SK-N-SH (cell line): ENCODE results near the gene RSU1. TPM values are rescaled to one million over a fixed set of nuclear protein-coding genes. Genes with fewer than 3 reads are reported as not detected.

Source experiments
- CTCF ChIA-PET: fragments of 300-600, 350-600 bp; formaldehyde crosslinking; extraction: SDS; loops from one replicate; lab custom pipeline; 2021; lab: Yijun Ruan, JAX
- POLR2A ChIA-PET: fragments of 350-600 bp; sonication (Branson Sonifier 250); formaldehyde crosslinking; extraction: SDS; loops from one replicate; lab custom pipeline; 2020; ENCODE audit warnings: antibody characterized with exemption, inconsistent platforms; lab: Yijun Ruan, JAX
- DNase-seq: peaks from one replicate; pipeline ENCODE4 v3.0.0; 2012
- H2AFZ ChIP-seq: fragments of 200-600 bp; sonication (generic); 2 replicates; pipeline ENCODE4 v1.8.1; 2016; ENCODE audit warnings: antibody characterized with exemption, mild to moderate bottlenecking, low read depth
- H3F3A ChIP-seq: fragments of 200-600 bp; sonication (generic); replicated peaks from 2 replicates; pipeline ENCODE3; 2016; ENCODE audit warnings: antibody characterized with exemption, mild to moderate bottlenecking; ENCODE audit not compliant: insufficient read depth
- H3K27ac ChIP-seq, 2 experiments: fragments of 200-500 bp in 1 of 2; fragments of 200-600 bp in 1 of 2; sonication (Bioruptor generic) in 1 of 2; sonication (generic), shearing (Covaris generic) in 1 of 2; 2 replicates each; pipeline versions ENCODE4 v1.5.1 to v1.6.1; 2014 to 2016; ENCODE audit warnings: low read depth in 2 of 2, inconsistent platforms in 1 of 2, low read length in 1 of 2, mild to moderate bottlenecking in 1 of 2, mixed read lengths in 1 of 2
- H3K27me3 ChIP-seq: fragments of 200-600 bp; sonication (generic), shearing (Covaris generic); 2 replicates; pipeline ENCODE4 v1.6.1; 2016; ENCODE audit warnings: mixed run types; ENCODE audit not compliant: insufficient read depth
- H3K36me3 ChIP-seq, 2 experiments: fragments of 200-500 bp in 1 of 2; fragments of 200-600 bp in 1 of 2; sonication (Bioruptor generic) in 1 of 2; sonication (generic) in 1 of 2; replicated peaks in 1 of 2; 2 replicates each; pipeline versions ENCODE3 to v1.5.1; 2014 to 2016; ENCODE audit warnings: low read length in 1 of 2, mild to moderate bottlenecking in 1 of 2; ENCODE audit not compliant: insufficient read depth in 2 of 2, control insufficient read depth in 1 of 2
- H3K4me1 ChIP-seq, 2 experiments: fragments of 200-500 bp in 1 of 2; fragments of 200-600 bp in 1 of 2; sonication (Bioruptor generic) in 1 of 2; sonication (generic), shearing (Covaris generic) in 1 of 2; 2 replicates each; pipeline versions ENCODE4 v1.5.1 to v1.6.1; 2014 to 2016; ENCODE audit warnings: low read depth in 1 of 2, low read length in 1 of 2, mixed run types in 1 of 2; ENCODE audit not compliant: insufficient read depth in 2 of 2, control insufficient read depth in 1 of 2
- H3K4me2 ChIP-seq: fragments of 200-600 bp; sonication (generic), shearing (Covaris generic); 2 replicates; pipeline ENCODE4 v1.6.1; 2017; ENCODE audit warnings: mixed run types
- H3K4me3 ChIP-seq, 2 experiments: fragments of 200-500 bp in 1 of 2; fragments of 200-600 bp in 1 of 2; sonication (Bioruptor generic) in 1 of 2; sonication (generic), shearing (Covaris generic) in 1 of 2; 2 replicates each; pipeline versions ENCODE4 v1.5.1 to v1.8.1; 2014 to 2016; ENCODE audit warnings: low read depth in 2 of 2, inconsistent platforms in 1 of 2, low read length in 1 of 2, mild to moderate bottlenecking in 1 of 2, mixed read lengths in 1 of 2, moderate library complexity in 1 of 2
- H3K79me2 ChIP-seq: fragments of 200-600 bp; sonication (generic); 2 replicates; pipeline ENCODE4 v1.8.1; 2017; ENCODE audit warnings: mild to moderate bottlenecking; ENCODE audit not compliant: insufficient read depth
- H3K9ac ChIP-seq: fragments of 200-600 bp; sonication (generic); 2 replicates; pipeline ENCODE4 v1.6.1; 2017; ENCODE audit warnings: mixed run types
- H3K9me2 ChIP-seq: fragments of 200-600 bp; sonication (generic); 2 replicates; pipeline ENCODE4 v1.6.1; 2017; ENCODE audit warnings: mixed run types
- H3K9me3 ChIP-seq: fragments of 200-600 bp; sonication (generic); 2 replicates; pipeline ENCODE4 v1.6.1; 2017; ENCODE audit warnings: mixed run types, mild to moderate bottlenecking, moderate library complexity
- H4K20me1 ChIP-seq: fragments of 200-600 bp; sonication (generic); 2 replicates; pipeline ENCODE4 v1.6.1; 2017; ENCODE audit warnings: mild to moderate bottlenecking, mixed run types; ENCODE audit not compliant: insufficient read depth
- EP300 ChIP-seq, 2 experiments: IDR thresholded peaks; 2 replicates each; pipeline versions ENCODE4 v1.4.0 to v1.6.1; 2012; ENCODE audit warnings: borderline replicate concordance in 1 of 2, low read depth in 1 of 2, low read length in 1 of 2
- IRF3 ChIP-seq: fragments of 150-350 bp; IDR thresholded peaks from 2 replicates; pipeline ENCODE4 v1.6.1; 2016; ENCODE audit warnings: mild to moderate bottlenecking, low read depth, low read length
- MAX ChIP-seq: IDR thresholded peaks from 2 replicates; pipeline ENCODE4 v1.4.0; 2012; ENCODE audit warnings: low read depth
- MEF2A ChIP-seq: IDR thresholded peaks from 2 replicates; pipeline ENCODE4 v1.4.0; 2012; ENCODE audit warnings: low read depth, borderline replicate concordance
- MXI1 ChIP-seq: IDR thresholded peaks from 2 replicates; pipeline ENCODE4 v1.6.1; 2012; ENCODE audit warnings: mild to moderate bottlenecking, low read depth, low read length, improper control_type of control experiment
- NFIC ChIP-seq: IDR thresholded peaks from 2 replicates; pipeline ENCODE4 v1.4.0; 2012; ENCODE audit warnings: borderline replicate concordance
- PBX3 ChIP-seq: IDR thresholded peaks from 2 replicates; pipeline ENCODE4; 2012
- POLR2AphosphoS5 ChIP-seq: IDR thresholded peaks from 2 replicates; pipeline ENCODE4 v1.6.1; 2012; ENCODE audit warnings: low read depth, low read length
- SIN3A ChIP-seq: IDR thresholded peaks from 2 replicates; pipeline ENCODE4 v1.6.1; 2012; ENCODE audit warnings: low read depth, mild to moderate bottlenecking, low read length, moderate library complexity, borderline replicate concordance
- SMC3 ChIP-seq: IDR thresholded peaks from 2 replicates; pipeline ENCODE4 v1.6.1; 2012; ENCODE audit warnings: low read depth, low read length, improper control_type of control experiment
- TAF1 ChIP-seq: IDR thresholded peaks from 2 replicates; pipeline ENCODE4 v1.6.1; 2012; ENCODE audit warnings: low read depth, mild to moderate bottlenecking, low read length, moderate library complexity, borderline replicate concordance
- TCF12 ChIP-seq: IDR thresholded peaks from 2 replicates; pipeline ENCODE4 v1.4.0; 2012
- USF1 ChIP-seq: IDR thresholded peaks from 2 replicates; pipeline ENCODE4 v1.4.0; 2012; ENCODE audit warnings: low read depth, borderline replicate concordance
- USF2 ChIP-seq: fragments of 150-350 bp; IDR thresholded peaks from 2 replicates; pipeline ENCODE4 v1.6.1; 2017; ENCODE audit warnings: antibody characterized with exemption, low read length, low read depth, borderline replicate concordance
- YY1 ChIP-seq: IDR thresholded peaks from 2 replicates; pipeline ENCODE4 v1.4.0; 2012; ENCODE audit warnings: low read depth, mild to moderate bottlenecking
- ZBTB33 ChIP-seq: IDR thresholded peaks from 2 replicates; pipeline ENCODE4 v1.4.0; 2012; ENCODE audit warnings: low read depth, borderline replicate concordance
- WGBS: methylation state at CpG from one replicate; pipeline ENCODE4 v1.1.6; 2017; ENCODE audit warnings: low lambda C conversion rate; 5-methylcytosine and 5-hydroxymethylcytosine counted together
- polyA plus RNA-seq, 3 experiments: library from polyadenylated mRNA; depleted of rRNA; stranded (reverse); fragments of >200 nt; gene quantifications; 2 replicates each; pipeline ENCODE4 v1.2.3, GENCODE V29; 2012

Gene RSU1
- polyA plus RNA-seq, 1 of the 3 experiments (the other 2 are of a cell fraction) = 59.8 TPM

- TF ChIP-seq IRF3 (no peak), MEF2A (no peak)
- TF ChIP-seq, all 33 proteins: peak for 0
Measured at GRCh38 chr10:16822726-16823360, 5.6 kb upstream of the RSU1 start (continued).

- Histone ChIP-seq H3K36me3 (peaks cover 0 to 10% of the 10 kb centered on the region in 2 experiments), H3F3A (peaks cover 4% of the 10 kb centered on the region), H3K9me2 (no peaks in the 10 kb centered on the region), H3K4me3 (no peak overlapping the region), H3K27me3 (no peaks in the 10 kb centered on the region), H3K27ac (no peak overlapping the region), H3K4me1 (no peaks in the 10 kb centered on the region; a peak in 1 of 4 replicates), H3K9ac (no peak overlapping the region), H3K9me3 (no peaks in the 10 kb centered on the region), H3K79me2 (no peaks in the 10 kb centered on the region), H2AFZ (no peak overlapping the region), H4K20me1 (no peaks in the 10 kb centered on the region), H3K4me2 (no peak overlapping the region)
- ChIA-PET POLR2A (no interaction called here), CTCF (interaction anchor here (1.5 kb wide), 1 partner anchor 32 kb away, joined by 4 read pairs; no protein-coding TSS in a partner anchor)
- no peak for TF ChIP-seq MEF2A
- 39% methylated on average over 2 of the region's 2 CpGs for WGBS
- DNase-seq = no peak
Measured at GRCh38 chr10:16822027-16822426, 4.8 kb upstream of the RSU1 start.

- Histone ChIP-seq H3K9ac (no peak overlapping the region), H3K4me1 (peaks cover 0 to 13% of the 10 kb centered on the region in 2 experiments; a peak in 2 of 4 replicates), H3K27ac (no peak overlapping the region), H4K20me1 (no peaks in the 10 kb centered on the region), H3K36me3 (peaks cover 0 to 10% of the 10 kb centered on the region in 2 experiments), H3K4me3 (no peak overlapping the region), H3K27me3 (no peaks in the 10 kb centered on the region), H3K4me2 (no peak overlapping the region), H3K79me2 (peaks cover 16% of the 10 kb centered on the region), H3K9me3 (no peaks in the 10 kb centered on the region), H2AFZ (no peak overlapping the region), H3K9me2 (no peaks in the 10 kb centered on the region), H3F3A (peaks cover 3% of the 10 kb centered on the region)
- ChIA-PET POLR2A (no interaction called here), CTCF (interaction anchor here (1.5 to 1.6 kb wide), 2 partner anchors 33 to 439 kb away, joined by 4 to 6 read pairs; no protein-coding TSS in a partner anchor)
- no peak for DNase-seq
- 80% methylated on average over 5 of the region's 5 CpGs for WGBS
- TF ChIP-seq MXI1 = no peak
- no peak for TF ChIP-seq SMC3
- no peak for TF ChIP-seq TCF12
- TF ChIP-seq PBX3 = no peak
- TF ChIP-seq SIN3A = no peak
- TF ChIP-seq MEF2A = no peak
- no peak for TF ChIP-seq USF1
- TF ChIP-seq YY1 = no peak
- TF ChIP-seq ZBTB33 = no peak
- no peak for TF ChIP-seq NFIC
- TF ChIP-seq TAF1 = no peak
- no peak for TF ChIP-seq IRF3
- TF ChIP-seq USF2 = no peak
- no peak for TF ChIP-seq MAX
- no peak for TF ChIP-seq EP300 (IDR thresholded peaks at IDR 0.05; ENCODE audit: borderline replicate concordance in 1 of 2, low read depth in 1 of 2, low read length in 1 of 2)
- TF ChIP-seq POLR2AphosphoS5 = no peak
Measured at GRCh38 chr10:16820421-16820820, 3.2 kb upstream of the RSU1 start.
